Measurements from ENCODE around the gene BRIP1.

- TF ChIP-seq GATA2 (IDR thresholded peaks at IDR 0.05; ENCODE audit: low read depth, low read length) (no peak), GATA3 (IDR thresholded peaks at IDR 0.05; ENCODE audit: low read depth, low read length) (no peak)
Observed at GRCh38 chr17:61806081-61806828, 57.1 kb downstream of the BRIP1 start.
